Measurements from ENCODE around the gene ACOX1.

The ACOX1 gene

DNA sequence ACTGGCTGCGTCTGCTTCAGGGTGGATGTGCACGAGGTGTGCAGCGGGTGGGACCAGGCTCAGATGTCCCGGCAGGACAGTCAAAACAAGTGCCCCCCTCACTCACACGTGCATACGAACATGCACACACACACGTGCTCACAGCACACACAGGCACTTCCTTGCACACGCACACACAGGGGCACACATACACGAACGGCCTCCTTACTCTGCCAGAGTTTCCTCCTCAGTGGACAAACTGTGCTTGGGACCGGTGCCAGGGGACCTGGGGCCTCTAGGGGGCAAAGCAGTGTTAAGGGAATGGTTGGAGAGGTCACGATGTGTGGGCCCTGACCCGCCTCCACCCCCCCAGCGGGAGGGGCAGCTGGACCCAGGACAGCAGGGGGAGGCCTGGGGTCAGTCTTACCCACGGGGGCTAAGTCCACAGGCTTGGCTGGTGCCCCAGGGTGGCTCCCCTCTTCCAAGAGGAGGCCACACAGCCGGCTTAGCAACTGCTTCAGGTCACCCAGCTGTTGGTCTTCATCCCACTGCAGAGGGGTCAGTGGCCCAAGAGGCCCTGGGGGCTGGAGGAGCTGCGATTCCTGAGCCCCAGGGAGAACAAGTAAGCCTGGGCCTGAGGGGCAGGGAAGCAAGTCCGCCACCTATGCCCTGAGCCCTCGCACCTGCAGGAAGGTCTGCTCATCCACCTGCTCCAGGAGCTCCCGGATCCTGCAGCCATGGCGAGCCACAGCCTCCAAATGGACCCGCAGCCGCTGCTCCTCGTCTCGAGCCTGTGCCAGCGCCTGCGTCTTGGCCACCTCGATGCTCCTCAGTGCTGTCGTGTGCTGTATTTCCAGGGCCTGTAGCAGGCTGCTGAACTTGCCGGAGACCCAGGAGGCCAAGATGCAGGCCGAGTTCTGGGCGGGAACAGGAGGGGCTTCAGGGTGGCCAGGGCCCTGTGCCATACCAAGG is 87.1 kb downstream of the ACOX1 start:
- Mint-ChIP-seq H3K4me1 (peaks cover 34% of the 10 kb centered on the region), H3K27ac (no peak overlapping the region), H3K4me3 (no peak overlapping the region), H3K9me3 (no peaks in the 10 kb centered on the region), H3K36me3 (peaks cover 24% of the 10 kb centered on the region), H3K27me3 (no peaks in the 10 kb centered on the region)
- ATAC-seq = no peak
